SK-N-MC (cell line): ENCODE data around the gene CDNF.

Experiments used
- EZH2 ChIP-seq: fragments of 200-600 bp; sonication (generic); IDR thresholded peaks from one replicate; pipeline ENCODE4 v1.6.1; 2017; ENCODE audit warnings: antibody characterized with exemption
- FOXP2 ChIP-seq: optimal IDR thresholded peaks from 2 replicates; pipeline ENCODE3; 2011; ENCODE audit warnings: mild to moderate bottlenecking, moderate library complexity; ENCODE audit not compliant: insufficient read depth; ENCODE audit errors: extremely low read length, control extremely low read depth
- POLR2AphosphoS5 ChIP-seq: IDR thresholded peaks from 2 replicates; pipeline ENCODE4 v1.6.1; 2012; ENCODE audit warnings: mild to moderate bottlenecking, low read depth, low read length, borderline replicate concordance

GRCh38 chr10:14839305-14839695 lies 1.5 kb upstream of the CDNF start:
- TF ChIP-seq POLR2AphosphoS5 (no peak), EZH2 (no peak), FOXP2 (no peak)
